GM18499 (cell line): ENCODE measurements around the gene CNTNAP2.

Experiments
- ATAC-seq: cut with Tn5 transposase; IDR thresholded peaks from one replicate; pipeline ENCODE4 v1.9.1; 2021; ENCODE audit warnings: moderate number of reproducible peaks; ENCODE audit not compliant: insufficient read depth, unreplicated experiment

CNTNAP2 gene

DNA sequence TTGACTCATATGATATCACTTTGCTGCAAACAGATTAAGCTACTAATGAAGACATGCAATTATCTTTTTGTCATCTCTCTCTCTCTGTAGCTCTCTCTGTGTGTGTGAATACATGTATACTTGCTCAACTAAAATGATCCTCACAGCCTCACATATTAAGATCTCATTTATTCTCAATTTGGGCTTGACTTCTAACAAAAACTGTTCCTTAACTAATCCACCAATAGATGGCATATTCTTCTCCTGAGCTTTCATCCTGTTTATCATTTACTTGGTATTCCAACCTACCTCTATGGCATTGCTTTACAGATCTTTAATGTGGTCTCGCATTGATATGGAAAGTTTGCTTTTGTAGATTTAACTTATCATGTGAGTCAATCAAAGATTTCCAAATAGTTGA is 540.4 kb downstream of the CNTNAP2 start:
- ATAC-seq = no peak

DNA sequence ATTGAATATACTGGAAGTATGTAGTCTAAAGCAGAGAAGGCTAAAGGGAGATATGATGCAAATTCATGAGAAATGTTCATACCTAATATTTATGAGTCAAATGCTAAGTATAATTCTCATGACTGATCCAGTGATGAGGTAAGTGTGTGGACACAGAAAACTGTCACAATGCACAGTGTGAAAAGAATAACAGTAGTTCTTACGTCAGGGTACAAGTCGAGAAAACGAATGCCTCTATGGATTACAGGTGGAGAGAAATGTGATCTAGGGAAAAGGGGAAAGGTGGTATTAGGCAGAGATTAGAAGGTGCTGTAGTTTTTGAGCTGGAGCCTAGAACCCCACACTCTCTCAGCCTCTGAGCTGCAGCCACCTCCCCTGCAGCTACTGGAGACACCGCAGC is 542.0 kb downstream of the CNTNAP2 start:
- no peak for ATAC-seq

DNA sequence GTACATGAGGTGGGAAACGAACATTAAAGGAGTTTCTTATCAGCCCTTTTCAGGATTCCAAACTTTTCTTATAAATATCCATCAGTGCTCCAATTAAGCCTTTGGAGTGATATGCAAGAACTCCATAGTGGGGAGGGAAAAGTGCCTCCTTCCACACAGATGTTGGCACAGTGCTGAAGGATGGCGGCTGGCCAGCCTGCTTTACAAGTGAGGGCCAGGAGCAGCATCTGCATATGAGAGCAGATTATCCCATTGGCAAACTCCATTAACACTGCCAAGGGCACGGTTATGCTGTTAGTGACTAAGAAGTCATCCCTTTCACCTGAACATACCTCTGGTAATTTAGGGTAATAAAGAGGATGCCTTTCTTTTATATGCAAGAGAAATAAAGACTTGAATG is 543.1 kb downstream of the CNTNAP2 start:
- ATAC-seq = no peak

DNA sequence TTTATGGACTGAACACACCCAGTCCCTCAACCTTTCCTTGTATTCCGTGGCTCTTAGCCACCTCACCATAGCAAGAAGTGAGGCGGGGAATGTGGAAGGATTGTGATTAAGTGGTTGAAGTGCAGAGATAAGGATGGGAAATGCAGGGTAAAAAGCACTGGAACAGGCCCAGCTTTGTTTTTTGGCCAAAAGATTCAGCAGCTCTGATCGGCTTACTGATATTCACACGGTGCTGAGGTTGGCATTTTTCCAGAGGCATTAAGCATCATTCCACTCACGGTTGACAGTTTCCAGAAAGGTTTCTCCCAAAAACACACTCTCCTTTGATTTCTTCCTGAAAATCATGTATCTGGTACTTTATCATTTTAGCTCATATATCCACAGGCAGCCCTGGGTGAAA is 544.2 kb downstream of the CNTNAP2 start:
- no peak for ATAC-seq

GRCh38 chr7:146661435-146661834 is 544.8 kb downstream of the CNTNAP2 start:
- no peak for ATAC-seq

DNA sequence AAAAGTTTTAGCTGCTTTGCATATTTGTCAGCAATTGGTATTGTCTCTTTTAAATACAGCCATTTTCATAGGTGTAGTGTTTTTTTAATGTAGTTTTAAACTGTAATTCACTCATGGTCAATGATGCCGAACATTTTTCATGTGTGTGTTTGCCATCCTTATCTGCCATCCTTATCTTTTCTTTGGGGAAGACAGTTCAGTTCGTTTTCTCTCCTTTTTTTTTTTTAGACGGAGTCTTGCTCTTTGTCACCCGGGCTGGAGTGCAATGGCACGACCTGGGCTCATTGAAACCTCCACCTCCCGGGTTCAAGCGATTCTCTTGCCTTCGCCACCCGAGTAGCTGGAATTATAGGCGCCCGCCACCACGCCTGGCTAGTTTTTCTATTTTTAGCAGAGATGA is 545.3 kb downstream of the CNTNAP2 start:
- no peak for ATAC-seq

GRCh38 chr7:146665023-146665422 is 548.4 kb downstream of the CNTNAP2 start:
- ATAC-seq = no peak

DNA sequence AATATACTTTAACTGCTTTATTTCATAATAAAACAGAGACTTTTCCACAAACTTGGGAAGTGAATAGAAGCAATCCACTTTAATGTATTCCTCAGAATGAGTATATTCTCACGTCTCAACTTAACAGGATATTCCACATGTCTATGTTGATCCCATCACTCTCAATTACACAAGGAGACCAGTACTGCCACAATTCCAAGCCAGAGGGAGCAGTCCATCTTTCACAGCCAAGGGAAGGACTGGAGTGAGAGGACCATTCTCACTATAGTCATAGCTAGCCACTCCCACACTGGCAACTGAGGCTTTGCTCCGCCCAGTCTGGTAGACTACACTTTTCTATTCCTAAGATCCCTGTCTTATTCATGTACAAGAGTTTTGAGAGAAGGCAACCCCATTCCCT is 553.9 kb downstream of the CNTNAP2 start:
- ATAC-seq = no peak

GRCh38 chr7:146681487-146681886 is 564.9 kb downstream of the CNTNAP2 start:
- ATAC-seq = no peak

DNA sequence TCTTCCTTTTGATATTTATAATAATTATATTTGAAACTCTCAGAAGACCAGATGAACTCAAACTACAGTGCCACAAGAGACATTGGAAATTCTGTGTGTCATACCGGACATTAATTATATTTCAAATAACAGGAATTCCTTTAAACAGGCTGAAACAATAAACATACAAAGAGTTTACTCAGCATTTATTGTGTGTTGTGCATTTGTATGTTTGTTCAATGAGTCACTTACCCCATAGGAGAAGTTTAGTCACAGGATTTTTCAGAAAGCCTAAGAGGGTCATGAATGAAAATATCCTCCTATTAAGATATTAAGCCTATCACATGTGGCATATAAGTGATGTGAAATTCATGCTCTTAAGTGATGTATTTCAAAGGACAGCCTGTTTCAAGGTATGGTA is 566.8 kb downstream of the CNTNAP2 start:
- no peak for ATAC-seq

GRCh38 chr7:146690987-146691386 is 574.4 kb downstream of the CNTNAP2 start:
- ATAC-seq = no peak

DNA sequence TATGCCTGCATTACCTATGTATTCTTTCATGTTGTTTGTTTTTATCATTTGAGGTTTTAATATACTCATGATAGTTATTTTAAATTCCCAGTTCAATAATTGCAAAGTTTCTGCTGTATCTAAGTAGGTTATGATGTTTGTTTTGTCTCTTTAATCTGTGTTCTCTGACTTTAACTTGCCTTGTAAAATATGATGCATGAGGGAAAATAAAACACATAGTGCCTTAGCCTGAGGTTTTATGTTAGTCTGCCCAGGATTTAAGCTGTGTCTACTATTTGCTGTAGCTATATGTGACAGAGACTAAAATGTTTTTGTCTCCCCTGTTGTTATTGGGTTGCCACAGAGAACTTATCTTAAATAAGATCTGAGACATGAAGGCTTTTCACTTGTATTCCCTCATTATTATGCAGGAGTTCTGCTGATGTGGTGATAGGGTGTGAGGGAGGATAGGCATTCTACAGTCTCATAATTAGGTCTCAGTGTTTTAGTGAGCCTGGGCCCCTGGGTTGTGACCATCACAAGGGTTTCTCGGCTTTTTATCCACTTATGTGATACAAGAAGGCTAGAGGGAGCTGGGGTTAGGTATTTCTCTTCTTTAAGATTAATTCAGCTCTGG is 582.5 kb downstream of the CNTNAP2 start:
- no peak for ATAC-seq

DNA sequence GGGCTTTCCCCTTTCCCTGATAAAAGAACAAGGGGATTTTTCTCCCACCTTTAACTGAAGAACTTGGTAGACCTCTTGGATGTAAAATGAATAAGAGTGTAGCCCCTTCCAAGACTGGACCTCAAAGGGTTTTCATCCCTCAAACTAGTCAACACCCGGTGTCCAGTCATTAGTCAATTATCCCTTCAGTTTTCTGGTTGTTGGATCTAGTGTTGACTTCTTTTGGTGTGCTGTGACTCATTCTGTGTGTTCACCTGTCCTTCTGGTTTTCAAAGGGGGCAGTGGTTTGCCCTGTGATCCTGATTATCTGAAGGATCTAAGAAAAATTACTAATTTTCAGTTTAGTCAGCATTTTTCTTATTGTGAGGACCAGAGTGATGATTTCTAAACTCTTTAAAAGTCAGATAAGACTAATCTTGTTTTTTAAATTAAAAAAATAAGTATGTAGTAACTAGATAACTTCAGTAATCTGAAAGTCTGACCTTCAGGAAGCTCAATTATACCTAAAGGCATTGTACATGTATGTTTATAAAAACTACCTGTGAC is 583.5 kb downstream of the CNTNAP2 start:
- no peak for ATAC-seq

DNA sequence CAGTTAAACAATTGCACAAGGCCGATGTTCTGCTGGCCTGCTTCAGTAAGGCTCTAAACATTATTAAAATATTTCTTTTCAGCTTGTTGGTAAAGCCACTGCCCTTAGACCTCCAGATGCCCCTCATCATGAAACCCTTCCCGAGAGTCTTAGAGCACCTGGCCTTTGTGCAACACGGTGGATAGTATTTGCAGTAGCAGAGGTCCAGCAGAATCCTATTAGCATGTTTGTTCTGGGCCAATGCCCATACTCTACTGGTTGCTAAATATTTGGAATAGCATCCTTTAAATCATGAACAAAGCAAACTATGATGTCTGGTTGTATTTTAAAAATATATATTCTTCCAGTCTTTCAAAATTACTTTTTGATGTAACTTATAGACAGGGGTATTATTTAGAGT is 584.6 kb downstream of the CNTNAP2 start:
- ATAC-seq = no peak

DNA sequence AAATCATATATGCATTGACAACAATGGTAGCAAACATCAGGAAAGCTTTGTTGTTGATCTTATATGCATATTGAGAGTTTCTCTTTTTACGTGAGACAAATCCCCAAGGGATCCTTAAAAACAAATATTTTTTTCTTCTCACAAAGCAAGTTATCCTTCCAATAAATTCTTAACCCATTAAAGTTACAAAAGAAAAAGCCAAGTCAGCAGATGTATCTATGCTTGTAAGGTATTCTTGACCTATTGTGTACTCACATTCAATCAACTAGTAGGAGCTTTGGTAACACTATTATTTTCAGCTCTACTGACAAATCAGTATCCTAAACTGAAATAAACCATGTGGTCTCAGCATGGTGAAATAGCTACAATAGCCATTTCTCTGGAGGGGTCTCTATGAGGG is 586.3 kb downstream of the CNTNAP2 start:
- no peak for ATAC-seq

DNA sequence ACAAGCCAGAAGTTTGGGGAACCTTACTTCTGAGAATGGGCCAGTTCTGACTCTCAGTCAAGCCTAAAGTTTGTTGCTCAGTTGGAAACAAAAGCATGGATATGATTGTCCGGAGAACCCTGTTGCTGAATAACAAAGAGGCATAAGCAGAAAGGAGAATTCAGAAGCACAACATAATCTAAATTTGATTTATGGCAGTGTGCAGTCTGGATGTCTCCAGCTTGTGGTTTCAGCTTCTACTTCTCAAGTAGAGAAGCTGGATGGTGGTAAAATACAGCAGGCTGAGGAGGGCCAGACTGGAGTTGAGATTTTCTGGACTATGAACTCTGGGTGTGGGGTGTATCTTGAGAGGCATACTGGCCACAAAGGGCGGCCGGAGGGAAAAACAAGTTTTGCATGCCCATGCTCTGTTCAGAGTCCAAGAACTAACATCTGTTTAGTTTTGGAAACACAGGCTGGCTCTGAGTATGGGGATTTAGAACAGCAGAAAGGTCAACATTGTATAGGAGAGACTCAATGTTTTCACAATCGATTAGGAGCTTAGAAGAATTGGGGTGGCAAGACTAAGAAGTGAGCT is 592.9 kb downstream of the CNTNAP2 start:
- no peak for ATAC-seq

- ATAC-seq = no peak
Measured at GRCh38 chr7:146713205-146713604, 596.6 kb downstream of the CNTNAP2 start.

DNA sequence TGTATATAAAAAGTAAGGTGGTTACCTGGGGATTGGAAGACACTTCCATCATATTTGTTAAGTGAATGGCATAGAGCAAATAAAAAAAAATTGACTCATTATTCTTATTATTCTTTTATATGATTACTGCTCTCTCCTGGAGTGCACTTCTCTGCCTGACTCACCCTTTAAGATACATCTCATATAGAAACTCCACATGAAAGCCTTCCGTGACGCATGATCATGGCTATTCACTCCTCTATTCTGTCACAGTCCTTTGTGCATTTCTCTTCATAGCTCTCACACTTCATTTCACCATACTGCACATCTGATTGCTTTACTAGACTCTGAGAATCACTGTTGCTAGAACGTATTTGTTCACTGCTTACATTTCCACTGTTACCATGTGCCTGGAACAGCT is 597.3 kb downstream of the CNTNAP2 start:
- ATAC-seq = no peak

GRCh38 chr7:146720195-146720594 is 603.6 kb downstream of the CNTNAP2 start:
- ATAC-seq = no peak

- ATAC-seq = no peak
Measured at GRCh38 chr7:146722986-146723385, 606.4 kb downstream of the CNTNAP2 start.

- ATAC-seq = no peak
Measured at GRCh38 chr7:146725520-146725919, 608.9 kb downstream of the CNTNAP2 start.

DNA sequence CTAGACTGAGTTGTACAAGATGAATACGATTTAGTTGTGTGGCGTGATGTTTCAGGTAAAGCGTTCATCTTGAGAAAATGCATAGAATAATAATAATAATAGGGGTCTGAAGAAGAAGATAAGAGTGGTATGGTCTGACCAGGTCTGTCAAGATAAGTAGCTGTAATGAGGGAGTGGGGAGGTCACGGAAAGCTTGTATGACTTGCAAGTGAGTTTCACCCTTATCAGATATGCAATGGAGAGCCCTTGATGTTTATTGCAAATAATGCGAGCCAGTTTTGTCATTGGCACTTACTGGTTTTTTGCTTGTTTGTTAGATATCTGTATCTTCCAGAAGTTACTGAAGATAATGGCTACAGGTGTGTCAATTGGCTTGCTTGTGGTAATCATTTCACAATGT is 611.5 kb downstream of the CNTNAP2 start:
- ATAC-seq = no peak
